Activated CD4-positive, CD25-positive, alpha-beta regulatory T cell (primary cell): ENCODE measurements around the gene KAZN.

Source experiments
- DNase-seq, 4 experiments: peaks; one replicate each; lab custom pipeline; 2025; lab: John Stamatoyannopoulos, UW

Gene KAZN

GRCh38 chr1:14794136-14794768 is 195.8 kb downstream of the KAZN start:
- no peak for DNase-seq

GRCh38 chr1:14794906-14795305 is 196.4 kb downstream of the KAZN start:
- DNase-seq, result no peak

- DNase-seq, result no peak
Observed at GRCh38 chr1:14795589-14795988, 197.1 kb downstream of the KAZN start.

GRCh38 chr1:14800014-14800413 is 201.5 kb downstream of the KAZN start:
- DNase-seq, result no peak

GRCh38 chr1:14800500-14801076 is 202.1 kb downstream of the KAZN start:
- DNase-seq, result no peak

GRCh38 chr1:14803002-14803789 is 204.7 kb downstream of the KAZN start:
- DNase-seq, result no peak

GRCh38 chr1:14804626-14805025 is 206.1 kb downstream of the KAZN start:
- DNase-seq, result no peak

- no peak for DNase-seq
Observed at GRCh38 chr1:14806772-14807171, 208.3 kb downstream of the KAZN start.

GRCh38 chr1:14808768-14809167 is 210.3 kb downstream of the KAZN start:
- no peak for DNase-seq

- DNase-seq, result no peak
Observed at GRCh38 chr1:14809191-14809981, 210.9 kb downstream of the KAZN start.

- no peak for DNase-seq
Observed at GRCh38 chr1:14810595-14811361, 212.3 kb downstream of the KAZN start.

GRCh38 chr1:14811573-14811972 is 213.1 kb downstream of the KAZN start:
- no peak for DNase-seq

- no peak for DNase-seq
Observed at GRCh38 chr1:14812189-14812588, 213.7 kb downstream of the KAZN start.

GRCh38 chr1:14815175-14815877 is 216.8 kb downstream of the KAZN start:
- DNase-seq, result no peak

- no peak for DNase-seq
Observed at GRCh38 chr1:14817223-14818170, 219.0 kb downstream of the KAZN start.

- DNase-seq, result no peak
Observed at GRCh38 chr1:14820295-14821085, 222.0 kb downstream of the KAZN start.

GRCh38 chr1:14822493-14822892 is 224.0 kb downstream of the KAZN start:
- no peak for DNase-seq

GRCh38 chr1:14822996-14823395 is 224.5 kb downstream of the KAZN start:
- DNase-seq, result no peak

GRCh38 chr1:14824314-14824915 is 225.9 kb downstream of the KAZN start:
- no peak for DNase-seq
